SU-DHL-6 (cell line): ENCODE data around the gene MAP3K20.

Experiments used
- CTCF ChIP-seq: fragments of 200-600 bp; sonication (generic); IDR thresholded peaks from one replicate; pipeline ENCODE4 v1.5.1; 2017; ENCODE audit warnings: antibody characterized with exemption, mild to moderate bottlenecking, low read length, moderate library complexity; ENCODE audit not compliant: insufficient read depth, poor library complexity, severe bottlenecking
- EZH2phosphoT487 ChIP-seq: fragments of 200-600 bp; sonication (generic), shearing (Covaris generic); conservative IDR thresholded peaks from 2 replicates; pipeline ENCODE4 v1.6.1; 2018; ENCODE audit warnings: mild to moderate bottlenecking, antibody characterized with exemption, low read length, moderate library complexity, mixed read lengths

- no peak for TF ChIP-seq CTCF
- no peak for TF ChIP-seq EZH2phosphoT487
These were observed 55.1 kb downstream of the MAP3K20 start for GRCh38 chr2:173130496-173131465.
